GM04503 (cell line): ENCODE results near the gene TAGLN3.
A peak's percentile ranks its signal among the peaks of the same experiment; 100 is the strongest.

Source experiments
- DNase-seq: peaks from one replicate; pipeline ENCODE4 v3.0.0-alpha.2; 2012; ENCODE audit warnings: low read depth

TAGLN3 gene

DNA sequence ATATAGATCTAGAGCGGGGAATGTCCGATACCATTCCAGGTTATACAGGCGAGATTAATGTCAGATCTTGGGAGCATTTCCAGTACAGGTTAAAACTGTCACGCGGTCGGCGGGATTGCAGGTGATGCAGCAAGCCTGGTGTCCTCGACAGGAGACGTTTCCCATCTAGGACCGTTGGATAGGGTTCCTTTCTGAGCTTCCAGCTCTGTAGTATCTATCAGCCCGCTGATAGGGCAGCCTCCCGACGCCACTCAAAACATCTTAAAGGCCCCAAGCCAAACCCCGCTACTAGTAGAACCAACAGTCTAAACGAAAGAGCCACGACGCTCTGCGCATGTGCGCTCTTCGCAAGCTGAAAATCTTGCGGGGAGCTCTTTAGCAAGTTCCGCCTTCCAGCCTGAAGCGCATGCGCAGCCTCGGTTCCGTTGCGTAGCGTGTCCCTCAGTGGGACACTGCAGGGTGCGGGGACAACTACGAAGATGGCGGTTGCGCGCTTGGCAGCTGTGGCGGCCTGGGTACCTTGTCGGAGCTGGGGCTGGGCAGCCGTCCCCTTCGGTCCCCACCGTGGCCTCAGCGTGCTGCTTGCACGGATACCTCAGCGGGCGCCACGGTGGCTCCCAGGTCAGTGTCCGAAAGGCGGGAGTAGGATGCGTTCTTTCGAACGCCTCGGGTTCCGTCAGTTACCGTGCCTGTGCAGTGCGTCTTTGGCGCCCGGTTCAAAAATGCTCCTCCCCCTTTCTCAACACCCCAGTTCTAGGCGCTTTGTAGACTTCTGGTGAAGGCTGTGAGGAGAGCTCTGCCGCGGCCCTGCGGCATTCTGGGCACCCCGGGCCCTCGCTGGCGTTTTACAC, 19.9 kb upstream of the TAGLN3 start, which contains the start of gene ABHD10:
ABHD10 (plus strand) TSS at position 444 of the 851 bp plus-strand sequence; CDS start at position 480, 36 bp downstream.
- peak; percentile 88 for DNase-seq

DNA sequence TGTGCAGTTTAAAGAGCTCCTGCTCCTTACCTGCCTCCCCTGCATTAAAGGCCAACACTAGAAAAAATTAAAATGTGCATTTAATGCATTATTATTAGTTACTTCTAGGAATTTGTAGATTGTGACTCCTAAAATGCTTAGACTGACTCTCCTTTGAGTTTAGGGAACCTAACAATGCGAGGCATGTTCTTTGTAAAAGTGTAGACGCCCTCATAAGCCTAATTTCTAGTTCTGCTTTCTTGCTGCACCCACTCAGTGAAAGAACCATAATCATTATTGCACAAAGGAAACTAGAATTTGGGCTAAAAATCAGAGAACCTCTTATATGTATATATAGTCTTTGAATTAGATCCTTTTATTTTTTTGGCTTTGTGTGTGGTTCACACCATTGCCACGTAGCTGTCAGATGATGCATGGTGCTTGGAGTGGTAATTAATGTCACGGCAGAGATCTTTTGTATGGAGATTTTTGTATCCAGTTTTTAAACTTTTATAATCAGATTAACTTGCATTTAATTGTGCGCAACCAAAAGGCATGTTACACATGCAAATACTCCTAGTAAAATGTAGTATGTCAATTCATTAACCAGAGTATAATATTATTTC, 19.2 kb upstream of the TAGLN3 start:
- no peak for DNase-seq

DNA sequence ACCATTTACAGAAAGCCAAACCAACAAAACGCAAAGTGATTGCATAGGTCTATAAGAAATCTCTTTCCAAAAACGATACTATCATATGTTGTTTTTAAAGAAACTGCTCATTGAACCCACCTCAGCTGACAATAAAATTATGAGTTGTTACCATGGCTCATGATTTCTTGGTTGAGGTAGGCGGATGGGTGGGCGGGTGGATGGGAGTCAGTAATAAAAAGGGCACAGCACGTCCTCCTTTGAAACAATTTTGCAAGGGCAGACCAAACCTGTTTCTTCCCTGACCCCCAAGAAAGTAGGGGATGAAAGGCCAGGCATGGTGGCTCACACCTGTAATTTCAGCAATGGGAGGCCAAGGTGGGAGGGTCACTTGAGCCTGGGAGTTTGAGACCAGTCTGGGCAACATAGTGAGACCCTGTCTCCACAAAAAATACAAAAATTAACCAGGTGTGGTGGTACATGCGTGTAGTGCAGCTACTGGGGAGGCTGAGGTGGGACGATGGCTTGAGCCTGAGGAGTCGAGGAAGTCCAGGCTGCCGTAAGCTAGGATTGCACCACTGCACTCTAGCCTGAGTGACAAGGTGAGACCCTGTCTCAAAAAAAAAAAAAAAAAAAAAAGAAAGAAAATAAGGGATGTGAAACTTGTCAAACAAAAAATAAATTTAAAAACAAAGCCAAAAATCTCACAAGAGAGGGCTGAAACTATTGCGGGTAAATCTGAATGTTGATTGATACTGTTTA, 17.8 kb upstream of the TAGLN3 start:
- no peak for DNase-seq

DNA sequence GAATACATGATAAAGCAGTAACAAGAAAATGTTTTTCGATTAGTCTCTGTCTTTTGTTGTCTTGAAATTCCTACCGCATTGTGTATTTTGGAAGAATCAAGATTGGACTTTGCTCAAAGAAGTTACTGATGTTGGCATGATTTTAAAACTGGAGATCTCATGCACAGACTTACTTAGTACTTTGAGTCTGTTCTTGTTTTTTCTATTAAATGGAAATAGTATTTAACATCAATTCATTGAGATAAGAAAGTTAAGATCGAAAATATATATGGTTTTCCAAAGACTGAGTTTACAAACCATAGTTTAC, 17.3 kb upstream of the TAGLN3 start:
- DNase-seq = no peak

DNA sequence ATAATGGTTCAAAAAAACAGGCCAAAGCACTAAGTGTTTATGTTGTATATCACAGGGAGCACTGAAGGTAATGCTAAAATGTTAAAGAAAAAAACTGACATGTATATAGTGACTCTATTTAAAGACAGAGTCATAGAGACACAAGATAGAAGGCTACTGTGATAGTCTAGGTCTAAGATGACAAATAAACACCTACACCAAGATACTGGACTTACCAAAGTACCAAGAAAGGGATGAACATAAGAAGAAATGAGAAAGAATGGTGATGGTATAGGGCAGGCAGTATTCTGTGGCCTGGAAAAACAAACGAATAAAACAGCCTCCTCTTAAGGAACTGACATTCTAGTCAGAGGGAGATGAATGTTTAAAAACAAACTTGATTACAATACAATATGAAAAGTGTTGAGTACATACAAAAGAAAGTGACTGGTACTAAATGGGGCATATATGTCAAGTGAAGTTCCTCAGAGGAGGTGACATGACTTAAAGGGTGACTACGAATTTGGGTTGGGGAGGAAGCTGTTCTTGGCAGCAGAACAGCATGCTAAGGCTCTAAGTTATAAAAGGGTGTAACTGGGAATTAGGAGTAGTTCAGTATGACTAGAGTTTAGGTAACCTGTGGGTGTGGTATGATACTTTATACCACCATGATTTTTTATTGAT, 14.0 kb upstream of the TAGLN3 start:
- DNase-seq = no peak

DNA sequence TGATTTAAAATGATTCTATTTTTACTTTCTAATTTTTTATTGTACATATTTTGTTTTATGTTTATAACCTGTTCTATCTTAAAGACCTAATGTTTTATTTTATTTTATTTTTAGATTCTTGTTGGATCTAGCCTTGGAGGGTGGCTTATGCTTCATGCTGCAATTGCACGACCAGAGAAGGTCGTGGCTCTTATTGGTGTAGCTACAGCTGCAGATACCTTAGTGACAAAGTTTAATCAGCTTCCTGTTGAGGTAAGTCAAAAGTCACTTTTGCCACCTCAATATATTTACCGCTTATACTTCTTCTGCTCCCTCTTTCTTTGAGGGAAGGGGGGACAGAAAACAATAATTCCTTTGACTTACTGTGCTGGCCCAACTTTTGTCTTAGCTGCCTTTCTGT, 11.9 kb upstream of the TAGLN3 start:
- no peak for DNase-seq

DNA sequence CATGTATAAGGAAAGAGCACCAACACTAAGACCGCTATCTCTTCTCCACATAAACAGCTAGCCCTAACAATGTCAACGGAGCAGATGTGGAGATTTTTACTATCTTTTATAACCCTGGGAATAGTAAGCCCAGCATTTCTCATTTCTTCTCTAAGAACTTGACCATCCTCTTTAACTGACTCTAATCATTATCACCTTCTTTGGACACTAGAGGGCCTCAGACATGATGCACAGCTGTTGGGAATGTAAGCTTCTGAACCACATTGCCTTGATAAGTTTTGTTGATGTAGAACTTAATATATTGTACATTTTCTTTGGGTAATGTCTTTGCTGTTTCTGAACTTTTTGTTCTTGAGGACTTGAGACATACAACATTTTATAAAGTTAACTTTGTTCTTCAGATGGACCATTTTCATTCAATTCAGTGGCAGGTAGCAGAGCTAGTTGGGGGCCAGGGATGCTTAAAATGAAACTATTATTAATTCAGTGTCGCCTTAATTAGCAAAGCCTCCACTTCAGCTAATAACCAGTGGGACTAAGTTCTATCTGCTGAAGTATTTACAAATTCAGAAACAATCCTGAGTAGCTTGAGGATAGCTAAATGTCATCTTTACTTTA, 9.6 kb upstream of the TAGLN3 start:
- DNase-seq = peak; percentile 30

DNA sequence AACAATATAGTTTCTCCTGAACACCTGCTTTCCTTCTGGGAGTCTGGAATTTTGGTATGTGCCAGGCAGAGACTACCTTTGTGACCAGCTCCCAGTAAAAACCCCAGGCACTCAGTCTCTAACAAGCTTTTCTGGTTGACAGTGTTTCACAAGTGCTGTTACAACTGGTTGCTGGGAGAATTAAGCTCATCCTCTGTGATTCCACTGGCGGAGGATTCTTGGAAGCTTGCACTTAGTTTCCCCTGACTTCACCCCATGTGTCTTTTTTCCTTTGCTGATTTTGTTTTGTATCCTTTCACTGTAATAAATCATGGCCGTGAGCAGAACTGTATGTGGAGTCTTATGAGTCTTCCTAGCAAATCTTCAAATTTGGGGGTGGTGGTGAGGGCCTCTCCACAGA, 5.7 kb upstream of the TAGLN3 start:
- no peak for DNase-seq

DNA sequence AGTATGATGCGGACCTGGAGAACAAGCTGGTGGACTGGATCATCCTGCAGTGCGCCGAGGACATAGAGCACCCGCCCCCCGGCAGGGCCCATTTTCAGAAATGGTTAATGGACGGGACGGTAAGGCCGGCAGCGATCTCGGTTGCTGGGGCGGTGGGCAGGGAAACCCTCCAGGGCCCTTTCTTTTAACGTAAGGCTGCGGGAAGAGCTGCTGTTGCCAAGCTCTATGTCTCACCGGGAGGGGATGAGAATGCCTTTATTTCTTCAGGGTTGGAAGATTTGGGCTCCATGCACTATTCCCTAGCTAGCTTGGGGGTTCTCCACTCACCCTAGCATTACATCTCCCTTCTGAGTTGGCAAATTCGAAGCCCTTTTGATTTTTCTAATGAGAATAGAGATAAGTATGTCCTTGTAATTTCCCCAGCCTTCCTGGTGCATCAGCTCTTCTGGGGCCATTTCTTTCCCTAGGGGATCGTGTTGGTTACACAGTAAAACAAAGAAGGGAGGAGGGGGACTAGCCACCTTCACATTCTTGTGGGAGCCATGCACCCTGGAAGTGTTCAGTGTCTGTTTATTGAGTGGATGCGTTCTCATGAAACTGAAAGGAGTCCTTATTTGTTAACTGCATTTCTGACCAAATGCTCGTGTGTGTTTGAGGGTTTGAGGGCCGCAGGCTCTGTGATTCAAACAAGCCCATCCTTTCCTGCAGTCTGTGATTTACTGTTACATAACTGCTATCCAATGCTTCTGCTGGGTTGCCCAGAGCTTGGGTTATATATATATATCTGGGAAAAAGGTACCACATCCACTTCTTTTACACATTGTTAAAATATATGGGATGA, 982 bp downstream of the TAGLN3 start:
- DNase-seq = no peak

DNA sequence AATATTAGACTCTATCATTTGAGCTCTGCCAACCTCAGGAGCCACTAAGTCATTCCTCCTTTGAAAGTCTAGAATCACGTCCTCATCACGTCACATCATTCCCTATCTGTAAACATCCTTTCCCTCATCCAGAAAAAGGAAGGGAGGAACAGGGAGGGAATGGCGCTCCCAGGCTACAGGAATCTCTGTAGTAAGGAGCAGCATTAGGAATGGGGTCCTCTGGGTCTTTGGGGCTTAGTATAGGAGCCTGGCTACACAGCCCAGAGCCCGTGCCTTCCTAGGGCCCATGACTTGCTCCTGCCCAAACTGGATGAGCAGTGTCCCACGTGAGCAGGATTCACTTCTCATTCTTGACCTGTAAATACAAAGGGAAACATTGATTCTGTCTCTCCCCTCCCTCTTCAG, 1.6 kb downstream of the TAGLN3 start:
- DNase-seq = no peak

DNA sequence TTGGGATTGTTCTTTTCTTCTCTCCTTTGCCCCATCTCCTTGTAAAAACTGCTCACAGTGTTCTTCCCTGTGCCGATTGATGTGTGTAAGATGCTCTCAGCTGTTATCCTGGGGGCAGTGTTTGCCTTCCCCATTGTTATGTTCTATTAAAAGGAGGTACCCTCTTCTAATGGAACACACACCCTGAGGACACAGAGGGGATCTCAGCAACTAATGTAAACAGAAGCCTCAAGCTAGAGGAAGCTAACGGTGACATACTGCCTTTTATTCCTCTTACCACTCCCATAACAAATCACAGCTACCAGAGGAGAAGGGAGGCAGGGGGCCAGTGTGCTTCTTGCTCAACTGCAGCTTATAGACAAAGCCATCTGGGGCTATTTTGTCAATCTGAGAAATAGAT, 2.2 kb downstream of the TAGLN3 start:
- no peak for DNase-seq

DNA sequence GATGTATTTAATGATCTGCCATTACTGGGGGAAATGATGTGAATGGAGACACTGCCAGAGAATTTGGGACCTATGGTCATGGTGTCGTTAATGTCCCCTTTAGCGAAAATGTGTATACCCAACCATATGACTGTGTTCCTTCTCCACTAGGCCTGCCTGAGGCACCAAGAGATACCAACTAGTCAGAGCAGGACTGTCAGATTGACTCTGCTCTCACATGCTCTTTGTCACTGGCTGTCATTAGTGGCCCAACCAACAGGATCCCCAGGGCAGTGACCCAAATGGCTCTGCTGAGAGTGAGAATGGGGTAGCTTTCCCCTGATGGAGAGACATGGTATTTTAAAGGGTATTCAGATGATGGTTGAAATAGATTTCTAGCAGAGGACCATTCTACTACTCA, 2.8 kb downstream of the TAGLN3 start:
- no peak for DNase-seq

DNA sequence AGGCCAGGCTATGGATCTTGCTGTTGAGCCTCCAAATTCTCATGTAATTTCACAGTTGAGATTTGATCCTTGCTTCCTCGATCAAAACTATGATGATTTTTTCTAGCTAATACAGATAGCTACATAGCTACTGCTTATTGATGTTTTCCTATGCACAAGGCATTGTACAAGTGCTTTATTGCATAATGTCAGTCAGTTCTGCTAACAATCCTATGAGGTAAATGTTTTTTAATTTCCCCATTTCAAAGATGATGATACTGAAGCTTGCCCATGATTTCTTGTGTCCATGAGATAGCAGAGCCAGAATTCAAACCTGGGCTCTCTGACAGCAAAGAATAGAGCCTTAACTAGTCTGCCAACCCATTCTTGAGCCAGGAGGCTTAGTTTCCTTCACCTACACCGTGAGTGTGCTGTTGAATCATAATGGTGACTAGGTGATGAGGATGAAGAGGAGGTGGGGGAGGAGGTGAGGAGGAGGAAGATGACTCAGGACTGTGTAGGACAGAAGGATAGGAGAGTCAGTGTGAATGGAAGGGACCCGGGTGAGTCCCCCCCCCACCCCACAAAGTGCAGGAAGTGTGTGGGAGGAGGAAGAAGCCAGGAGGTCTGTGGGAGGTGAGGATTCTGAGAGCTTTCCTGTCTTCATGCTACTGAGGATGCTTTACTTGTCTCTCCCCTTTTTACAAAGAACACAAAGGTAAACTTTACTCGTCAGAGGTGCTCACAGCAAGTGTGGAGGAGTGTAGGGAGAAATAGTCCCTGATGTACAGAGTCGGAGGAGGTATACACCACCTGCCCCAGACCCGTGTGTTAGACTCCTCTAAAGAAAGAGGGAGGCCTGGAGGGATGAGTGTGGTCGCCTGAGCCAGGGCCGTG, 3.6 kb downstream of the TAGLN3 start:
- DNase-seq = no peak

DNA sequence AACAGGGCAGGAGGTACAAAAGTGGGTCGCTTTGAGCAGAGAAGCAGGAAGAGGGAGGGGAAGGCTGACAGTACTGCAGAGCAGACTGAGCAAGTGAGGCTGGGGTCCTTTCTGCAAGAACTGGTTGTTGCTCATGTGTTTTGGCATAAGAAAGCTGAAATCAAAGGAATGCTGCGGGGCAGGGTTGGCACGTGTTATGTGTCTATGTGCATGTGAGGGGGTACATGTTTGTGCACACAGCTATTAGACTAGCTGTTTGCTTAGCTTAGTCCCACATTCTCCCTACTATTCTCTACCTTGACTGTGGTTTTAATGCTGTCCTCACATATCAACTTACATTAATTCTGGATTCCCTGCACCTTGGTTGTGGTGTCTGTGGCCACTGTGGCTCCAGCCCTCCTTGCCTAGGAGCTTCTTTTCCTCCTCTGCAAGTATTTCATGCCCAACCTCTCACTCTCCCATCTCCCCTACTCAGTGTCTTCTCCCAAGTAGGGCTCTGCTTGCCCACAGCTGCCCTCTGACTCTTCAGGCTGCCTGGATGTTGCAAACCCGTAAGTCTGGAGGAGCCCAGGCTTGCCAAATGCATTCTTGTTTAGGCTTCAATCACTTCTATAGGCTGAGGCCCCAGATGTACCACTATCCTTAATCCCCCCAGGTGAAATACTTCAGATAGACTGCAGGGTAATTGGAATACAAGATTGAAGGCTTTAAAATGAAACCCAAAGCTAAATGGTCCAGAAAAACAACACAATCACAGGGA, 4.8 kb downstream of the TAGLN3 start:
- DNase-seq = no peak

DNA sequence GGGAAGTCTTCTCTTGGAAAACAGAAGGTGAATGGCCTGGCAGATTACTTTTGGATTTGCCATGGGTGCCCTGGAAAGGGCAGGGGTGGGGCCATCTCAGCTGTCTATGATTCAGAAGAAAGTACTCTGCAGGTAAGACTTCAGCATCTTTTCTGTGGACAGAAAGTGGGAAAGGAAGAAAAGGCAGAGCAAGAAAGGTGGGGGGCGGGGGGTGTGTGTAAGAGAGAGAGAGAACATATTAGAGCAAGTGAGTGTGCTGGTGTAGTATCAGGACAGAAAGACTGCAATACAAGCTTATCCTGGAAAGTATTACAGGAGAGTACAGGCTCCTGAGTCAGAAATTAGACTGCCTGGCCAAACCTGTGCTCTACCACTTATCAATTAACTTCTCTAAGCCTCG, 5.5 kb downstream of the TAGLN3 start:
- DNase-seq = no peak

DNA sequence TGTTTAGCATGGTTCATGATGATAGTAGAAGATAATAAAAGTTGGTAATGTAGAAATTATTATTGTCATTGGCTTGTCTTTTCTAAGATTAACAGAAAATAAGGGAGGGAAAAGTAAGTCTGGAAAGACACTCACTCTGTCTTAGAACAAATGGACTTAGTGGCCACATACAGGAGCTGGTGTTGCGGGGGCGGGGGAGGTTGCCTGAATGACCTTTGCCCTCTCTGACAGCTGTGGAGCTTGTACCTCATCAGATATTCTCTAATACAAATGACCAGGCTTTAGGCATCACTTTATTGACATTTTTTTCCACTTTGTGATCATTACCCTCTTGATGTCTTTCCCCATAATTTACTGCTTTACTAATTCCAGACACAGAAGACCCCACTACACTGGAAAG, 5.9 kb downstream of the TAGLN3 start:
- no peak for DNase-seq

DNA sequence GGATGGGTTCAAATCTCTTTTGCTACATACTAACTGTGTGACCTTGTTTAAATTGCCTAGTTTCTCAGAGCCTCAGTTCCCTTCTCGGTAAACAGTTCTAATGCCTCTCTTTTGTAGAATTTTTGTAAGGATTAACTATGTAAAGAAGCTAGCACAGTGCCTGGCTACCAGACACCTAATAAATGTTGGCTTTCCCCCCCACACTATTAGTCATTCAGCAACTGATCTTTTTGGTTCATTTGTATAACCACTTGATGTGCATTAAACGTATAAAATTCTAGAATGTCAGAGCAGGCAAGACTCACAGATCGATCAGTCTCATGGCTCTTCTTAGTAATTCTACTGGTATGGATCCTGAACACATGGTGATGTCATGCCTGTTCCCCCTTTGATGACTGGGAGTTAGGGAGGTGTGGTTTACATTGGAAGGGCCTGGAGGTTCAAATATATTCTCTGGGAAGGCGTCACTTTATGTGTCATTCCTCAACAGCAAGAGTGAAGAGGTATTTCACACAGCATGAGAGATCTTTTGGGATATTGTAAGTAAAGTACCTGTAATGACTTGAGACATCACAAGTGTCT, 6.5 kb downstream of the TAGLN3 start:
- no peak for DNase-seq

DNA sequence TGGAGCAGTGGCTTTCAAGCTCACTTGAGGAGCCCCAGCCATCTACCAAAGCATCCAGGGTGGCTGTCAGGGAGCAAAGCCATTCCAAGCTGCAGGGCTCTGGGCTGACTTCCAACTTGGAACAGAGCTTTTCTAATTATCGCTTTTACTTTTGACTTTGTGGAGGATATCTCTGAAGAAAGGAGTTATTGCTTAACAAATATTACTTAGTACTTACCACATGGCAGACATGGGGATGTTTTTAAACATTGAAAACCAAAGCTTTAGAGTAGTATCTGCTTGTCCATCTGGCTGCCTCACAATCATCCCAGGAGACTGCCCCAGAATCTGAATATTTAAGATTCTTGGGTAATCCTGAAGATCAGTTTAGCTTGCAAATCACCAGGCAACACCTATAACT, 8.9 kb downstream of the TAGLN3 start:
- peak; percentile 74 for DNase-seq

DNA sequence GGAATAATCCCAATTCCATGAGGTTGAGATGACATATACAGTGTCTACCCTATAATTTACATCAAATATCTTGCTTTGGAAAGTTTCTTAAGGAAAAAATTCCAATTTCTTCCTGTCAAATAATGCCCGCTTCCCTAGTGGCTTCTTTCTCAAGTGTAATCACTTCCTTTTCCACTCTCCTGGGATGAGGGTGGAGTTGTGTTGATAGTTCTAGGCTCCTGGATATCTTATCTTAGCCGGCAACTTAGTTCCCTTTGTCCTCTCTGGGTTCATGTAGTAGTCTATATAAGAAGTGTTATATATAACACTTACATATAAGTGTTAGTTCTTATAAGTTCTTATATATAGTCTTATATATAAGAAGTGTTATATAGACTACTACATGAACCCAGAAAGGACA, 10.9 kb downstream of the TAGLN3 start:
- no peak for DNase-seq
